NCI-H146 (cell line): ENCODE data around the gene TMEM121B.

ENCODE experiments used
- DNase-seq: peaks from one replicate; lab custom pipeline; 2025; lab: John Stamatoyannopoulos, UW

The TMEM121B gene

GRCh38 chr22:17137861-17138425, 16.8 kb upstream of the TMEM121B start:
- DNase-seq = no peak

- no peak for DNase-seq
Observed at GRCh38 chr22:17137170-17137569, 16.0 kb upstream of the TMEM121B start.

GRCh38 chr22:17135153-17135760, 14.1 kb upstream of the TMEM121B start:
- DNase-seq = no peak

GRCh38 chr22:17133137-17133536, 12.0 kb upstream of the TMEM121B start:
- no peak for DNase-seq

GRCh38 chr22:17132112-17132511, 11.0 kb upstream of the TMEM121B start:
- DNase-seq = peak; percentile 43

GRCh38 chr22:17131686-17132085, 10.5 kb upstream of the TMEM121B start:
- peak; percentile 75 for DNase-seq

GRCh38 chr22:17130199-17130598, 9.0 kb upstream of the TMEM121B start:
- no peak for DNase-seq

- DNase-seq = peak; percentile 64
Observed at GRCh38 chr22:17120711-17121232, 388 bp downstream of the TMEM121B start.

- DNase-seq = peak; percentile 24
Observed at GRCh38 chr22:17120281-17120680, 879 bp downstream of the TMEM121B start.

GRCh38 chr22:17119481-17120202, 1.5 kb downstream of the TMEM121B start:
- DNase-seq = peak; percentile 11

- DNase-seq = no peak
Observed at GRCh38 chr22:17118342-17118741, 2.8 kb downstream of the TMEM121B start.

- no peak for DNase-seq
Observed at GRCh38 chr22:17117890-17118289, 3.3 kb downstream of the TMEM121B start.

- no peak for DNase-seq
Observed at GRCh38 chr22:17117400-17117799, 3.8 kb downstream of the TMEM121B start.

GRCh38 chr22:17116572-17117330, 4.4 kb downstream of the TMEM121B start:
- no peak for DNase-seq

GRCh38 chr22:17115945-17116565, 5.1 kb downstream of the TMEM121B start:
- DNase-seq = no peak

- DNase-seq = no peak
Observed at GRCh38 chr22:17115236-17115635, 5.9 kb downstream of the TMEM121B start.

- DNase-seq = no peak
Observed at GRCh38 chr22:17114898-17115235, 6.3 kb downstream of the TMEM121B start.

GRCh38 chr22:17114173-17114897, 6.8 kb downstream of the TMEM121B start:
- DNase-seq = no peak

- DNase-seq = no peak
Observed at GRCh38 chr22:17113600-17113999, 7.6 kb downstream of the TMEM121B start.

- no peak for DNase-seq
Observed at GRCh38 chr22:17112491-17113042, 8.6 kb downstream of the TMEM121B start.
